Nephron progenitor cell (in vitro differentiated cells): ENCODE data around the gene ULBP3.
"Not testable (repeated sequence)": the region's sequence is repeated elsewhere in the genome, so short reads cannot be mapped to it uniquely, and the experiment has no call there.

Experiments used
- DNase-seq: peaks from one replicate; pipeline ENCODE4 v3.0.0; 2021
- H3K27ac Mint-ChIP-seq: 2 replicates; pipeline ENCODE4 v1.8.0; 2021; ENCODE audit warnings: mild to moderate bottlenecking, moderate library complexity, mixed read lengths
- H3K27me3 Mint-ChIP-seq: 2 replicates; pipeline ENCODE4 v1.8.0; 2021; ENCODE audit warnings: mild to moderate bottlenecking, low read depth, mixed read lengths; ENCODE audit not compliant: poor library complexity
- H3K36me3 Mint-ChIP-seq: 2 replicates; pipeline ENCODE4 v1.8.0; 2021; ENCODE audit warnings: low read depth, mixed read lengths
- H3K4me1 Mint-ChIP-seq: 2 replicates; pipeline ENCODE4 v1.8.0; 2021; ENCODE audit warnings: mixed read lengths
- H3K4me3 Mint-ChIP-seq: 2 replicates; pipeline ENCODE4 v1.8.0; 2021; ENCODE audit warnings: mild to moderate bottlenecking, moderate library complexity, mixed read lengths
- H3K9me3 Mint-ChIP-seq: 2 replicates; pipeline ENCODE4 v1.8.0; 2021; ENCODE audit warnings: mild to moderate bottlenecking, moderate library complexity, mixed read lengths
- TF ChIP-seq, protein P1 (sequence below): fragments of 200-600 bp; sonication (generic); IDR thresholded peaks from 2 replicates; pipeline ENCODE4 v1.5.0; 2021; ENCODE audit warnings: antibody characterized with exemption

The ULBP3 gene

DNA sequence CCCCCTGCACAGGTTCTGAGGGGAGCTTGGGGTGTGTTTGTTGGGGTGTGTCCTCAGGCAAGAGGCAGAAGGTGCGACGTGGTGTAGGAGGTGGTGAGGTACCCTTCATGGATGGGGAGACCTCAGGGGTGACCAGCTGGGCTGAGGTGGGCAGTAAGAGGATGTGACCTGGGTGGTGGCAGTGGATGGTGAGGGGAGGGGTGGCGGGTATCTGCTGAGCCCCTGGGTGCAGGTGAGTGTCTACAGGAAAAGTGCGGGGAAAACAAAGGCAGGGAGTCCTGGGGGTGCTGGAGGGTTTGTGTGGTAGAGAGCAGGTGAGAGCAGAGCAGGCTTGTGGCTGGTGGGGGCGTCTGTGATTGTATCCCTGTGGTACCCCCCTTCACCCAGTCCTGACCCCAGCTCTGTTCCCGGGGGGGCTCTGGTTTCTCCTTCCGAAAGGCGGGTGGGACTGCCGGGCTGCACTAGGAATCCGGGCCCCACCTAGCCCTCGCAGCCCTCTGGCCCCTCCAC is 44.2 kb downstream of the ULBP3 start:
- Mint-ChIP-seq H3K27ac (no peak overlapping the region), H3K36me3 (no peaks in the 10 kb centered on the region), H3K4me3 (no peak overlapping the region), H3K27me3 (peaks cover 79% of the 10 kb centered on the region), H3K9me3 (no peaks in the 10 kb centered on the region), H3K4me1 (peaks cover 3% of the 10 kb centered on the region)
- no peak for DNase-seq
- TF ChIP-seq, protein P1, sequence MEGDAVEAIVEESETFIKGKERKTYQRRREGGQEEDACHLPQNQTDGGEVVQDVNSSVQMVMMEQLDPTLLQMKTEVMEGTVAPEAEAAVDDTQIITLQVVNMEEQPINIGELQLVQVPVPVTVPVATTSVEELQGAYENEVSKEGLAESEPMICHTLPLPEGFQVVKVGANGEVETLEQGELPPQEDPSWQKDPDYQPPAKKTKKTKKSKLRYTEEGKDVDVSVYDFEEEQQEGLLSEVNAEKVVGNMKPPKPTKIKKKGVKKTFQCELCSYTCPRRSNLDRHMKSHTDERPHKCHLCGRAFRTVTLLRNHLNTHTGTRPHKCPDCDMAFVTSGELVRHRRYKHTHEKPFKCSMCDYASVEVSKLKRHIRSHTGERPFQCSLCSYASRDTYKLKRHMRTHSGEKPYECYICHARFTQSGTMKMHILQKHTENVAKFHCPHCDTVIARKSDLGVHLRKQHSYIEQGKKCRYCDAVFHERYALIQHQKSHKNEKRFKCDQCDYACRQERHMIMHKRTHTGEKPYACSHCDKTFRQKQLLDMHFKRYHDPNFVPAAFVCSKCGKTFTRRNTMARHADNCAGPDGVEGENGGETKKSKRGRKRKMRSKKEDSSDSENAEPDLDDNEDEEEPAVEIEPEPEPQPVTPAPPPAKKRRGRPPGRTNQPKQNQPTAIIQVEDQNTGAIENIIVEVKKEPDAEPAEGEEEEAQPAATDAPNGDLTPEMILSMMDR, result no peak

DNA sequence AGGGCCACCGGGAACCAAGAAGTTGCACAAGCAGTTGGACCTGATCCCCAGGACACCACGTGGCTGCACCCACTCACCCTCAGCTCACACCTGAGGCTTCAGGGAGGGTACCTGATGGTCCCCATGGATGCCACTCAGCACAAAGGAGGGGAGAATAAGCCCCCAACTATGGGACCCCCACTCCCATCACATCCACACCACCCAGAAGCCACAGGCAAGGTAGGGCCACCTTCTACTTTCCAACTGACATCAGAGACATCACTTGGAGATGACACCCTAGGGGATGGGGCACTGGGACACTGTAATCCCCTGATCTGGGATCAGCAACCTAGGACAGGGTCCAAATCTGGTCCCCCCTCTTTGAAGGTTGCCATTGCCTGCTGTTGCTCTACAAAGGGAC is 44.9 kb downstream of the ULBP3 start:
- H3K4me1 Mint-ChIP-seq, H3K4me3 Mint-ChIP-seq, H3K9me3 Mint-ChIP-seq, H3K36me3 Mint-ChIP-seq, H3K27ac Mint-ChIP-seq, DNase-seq: not testable (repeated sequence)
- peaks cover 79% of the 10 kb centered on the region for H3K27me3 Mint-ChIP-seq

DNA sequence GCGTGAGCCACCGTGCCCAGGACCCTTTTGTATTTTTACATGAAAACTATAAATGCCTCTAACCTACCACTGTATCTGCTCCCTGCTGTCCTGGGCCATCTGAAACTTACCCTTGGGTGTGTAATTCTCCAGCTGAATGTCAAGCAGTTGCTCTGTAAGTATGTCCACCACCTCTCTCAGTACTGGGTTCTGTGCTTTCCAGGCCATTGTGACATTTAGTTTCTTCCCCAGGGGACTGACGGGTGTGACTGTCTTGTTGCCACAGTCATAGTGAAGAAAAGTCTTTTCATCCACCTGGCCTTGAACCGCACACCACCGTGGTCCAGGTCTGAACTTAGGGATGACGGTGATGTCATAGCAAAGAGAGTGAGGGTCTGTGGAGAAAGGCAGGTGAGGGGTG is 47.1 kb downstream of the ULBP3 start:
- H3K36me3 Mint-ChIP-seq, H3K27ac Mint-ChIP-seq, DNase-seq, H3K4me1 Mint-ChIP-seq, H3K9me3 Mint-ChIP-seq, H3K4me3 Mint-ChIP-seq: not testable (repeated sequence)
- H3K27me3 Mint-ChIP-seq, result peaks cover 84% of the 10 kb centered on the region

DNA sequence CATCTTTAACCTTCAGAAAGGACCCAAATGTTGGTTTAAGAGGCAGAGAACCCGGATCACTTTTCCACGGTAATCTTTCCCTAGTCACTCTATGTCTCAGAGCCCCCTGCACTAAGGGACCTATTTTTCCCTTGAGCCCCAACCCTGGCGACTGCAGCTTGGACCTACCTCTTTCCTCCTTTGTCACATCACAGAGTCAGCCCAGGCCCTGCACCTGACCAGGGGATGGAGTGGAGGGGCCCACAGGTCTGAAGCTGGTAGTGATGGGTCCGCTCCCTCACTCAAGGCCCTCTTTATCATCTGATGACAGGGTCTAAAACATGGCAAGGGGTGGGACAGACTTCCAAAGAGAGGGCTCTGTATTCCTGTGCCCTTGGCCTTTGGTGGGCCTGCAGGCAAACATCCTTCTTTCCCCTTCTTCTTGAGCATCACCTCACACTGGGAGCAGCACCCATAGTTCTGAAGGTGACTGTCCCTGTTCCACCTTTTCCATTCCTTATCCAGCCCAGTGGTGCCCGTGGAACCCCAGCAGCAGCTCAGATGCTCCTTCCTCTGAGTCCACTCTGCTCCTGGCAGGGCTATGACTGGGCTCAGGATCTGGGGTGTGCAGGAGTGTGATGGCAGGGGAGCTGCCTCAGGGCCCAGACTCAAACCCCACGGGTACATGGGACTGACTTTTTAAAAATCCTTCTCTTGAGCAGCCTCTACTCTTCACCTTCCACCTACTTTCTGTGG is 49.9 kb downstream of the ULBP3 start:
- Mint-ChIP-seq H3K27ac (no peak overlapping the region), H3K4me1 (no peaks in the 10 kb centered on the region), H3K27me3 (peaks cover 83% of the 10 kb centered on the region), H3K36me3 (no peaks in the 10 kb centered on the region), H3K4me3 (no peak overlapping the region), H3K9me3 (no peaks in the 10 kb centered on the region)
- no peak for DNase-seq
- TF ChIP-seq, protein P1, result no peak

DNA sequence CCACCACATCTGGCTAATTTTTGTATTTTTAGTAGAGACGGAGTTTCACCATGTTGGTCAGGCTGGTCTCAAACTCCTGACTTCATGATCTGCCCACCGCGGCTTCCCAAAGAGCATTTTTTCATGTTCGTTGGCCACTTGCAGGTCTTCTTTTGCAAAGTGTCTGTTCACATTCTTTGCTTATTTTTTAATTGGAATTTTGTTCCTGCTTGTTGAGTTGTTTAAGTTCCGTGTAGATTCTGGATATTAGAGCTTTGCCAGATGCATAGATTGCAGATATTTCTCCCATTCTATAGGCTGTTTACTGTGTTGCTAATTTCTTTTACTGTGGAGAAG is 51.8 kb downstream of the ULBP3 start:
- not testable (repeated sequence) for H3K27ac Mint-ChIP-seq, H3K9me3 Mint-ChIP-seq, H3K4me3 Mint-ChIP-seq, H3K4me1 Mint-ChIP-seq, H3K36me3 Mint-ChIP-seq, DNase-seq
- TF ChIP-seq, protein P1, result peak; percentile 20
- H3K27me3 Mint-ChIP-seq, result peaks cover 91% of the 10 kb centered on the region

DNA sequence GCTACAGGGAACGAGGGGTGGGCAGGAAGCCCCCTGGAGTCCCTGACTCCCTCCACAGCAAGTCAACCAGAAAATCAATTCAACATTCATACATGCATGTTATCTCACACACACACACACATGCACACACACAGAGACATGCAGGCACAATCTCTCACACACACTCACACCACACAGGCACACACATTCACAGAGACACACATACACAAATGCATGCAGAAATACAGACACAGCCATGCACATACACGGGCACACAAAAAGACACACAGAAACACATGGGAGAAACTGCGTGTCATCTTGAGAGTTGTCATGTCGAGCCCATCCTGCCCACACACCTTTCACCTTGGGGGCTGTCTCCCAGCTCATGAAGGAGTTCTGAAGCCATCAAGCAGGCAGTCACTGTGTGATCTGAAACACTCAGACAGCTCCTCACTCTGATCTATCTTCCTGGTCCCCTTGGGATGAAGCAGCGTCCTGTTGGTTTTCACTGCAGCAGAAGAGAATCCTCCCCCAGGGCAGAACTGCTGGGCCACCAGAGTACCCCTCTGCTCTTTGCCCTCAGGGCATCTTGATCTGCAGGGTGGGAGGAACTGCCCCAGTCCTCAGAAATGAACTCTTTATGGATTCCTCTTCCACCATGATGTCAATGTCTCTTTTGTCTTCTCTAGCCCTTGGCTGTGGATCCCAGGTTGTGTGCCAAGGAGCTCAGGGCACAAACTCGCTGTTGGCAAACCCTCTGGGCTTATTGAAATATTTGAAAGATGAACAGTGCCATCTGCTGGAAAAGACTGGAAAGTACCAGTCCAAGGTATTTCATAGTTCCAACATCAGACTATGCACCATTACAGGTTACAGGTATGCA is 52.4 kb downstream of the ULBP3 start:
- DNase-seq, result peak; percentile 37
- Mint-ChIP-seq H3K36me3 (no peaks in the 10 kb centered on the region), H3K4me1 (no peaks in the 10 kb centered on the region), H3K27me3 (peaks cover 94% of the 10 kb centered on the region), H3K27ac (no peak overlapping the region), H3K4me3 (no peak overlapping the region), H3K9me3 (no peaks in the 10 kb centered on the region)
- TF ChIP-seq, protein P1, result peak; percentile 68

DNA sequence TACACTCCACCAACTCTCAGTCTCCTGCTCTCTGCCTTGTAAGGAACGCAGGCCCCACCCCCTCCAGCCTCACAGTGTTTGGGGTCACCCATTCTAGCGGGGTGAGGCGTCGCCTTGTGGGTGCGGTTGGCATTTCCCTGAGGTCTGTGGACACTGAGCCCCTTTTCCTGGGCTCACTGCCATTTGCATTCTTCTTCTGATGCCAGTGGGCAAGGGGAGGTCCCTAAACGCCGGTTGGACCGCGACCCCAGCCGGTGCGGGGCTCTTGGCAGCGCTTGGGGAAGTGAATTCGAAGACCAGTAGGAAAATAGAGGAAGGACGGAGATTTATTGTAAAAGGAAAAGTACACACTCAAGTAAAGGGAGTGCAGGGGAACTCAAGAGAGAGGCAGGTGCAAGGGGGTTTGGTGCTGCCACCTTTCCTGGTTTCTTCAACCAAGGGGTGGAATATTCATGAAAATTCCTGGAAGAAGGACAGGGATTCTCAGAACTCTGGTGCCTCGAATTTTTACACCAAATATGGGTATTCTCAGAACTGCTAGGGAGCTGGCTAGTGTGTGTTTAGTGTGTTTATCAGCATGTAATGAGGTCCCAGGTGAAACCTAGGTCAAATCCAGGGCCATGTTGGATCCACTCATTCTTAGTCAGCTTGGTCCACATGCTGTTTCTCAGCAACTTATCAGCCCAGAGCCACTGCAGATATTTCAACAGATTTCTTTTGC is 53.5 kb downstream of the ULBP3 start:
- peaks cover 94% of the 10 kb centered on the region for H3K27me3 Mint-ChIP-seq
- not testable (repeated sequence) for DNase-seq, H3K27ac Mint-ChIP-seq, H3K9me3 Mint-ChIP-seq, H3K4me3 Mint-ChIP-seq, H3K4me1 Mint-ChIP-seq, H3K36me3 Mint-ChIP-seq

DNA sequence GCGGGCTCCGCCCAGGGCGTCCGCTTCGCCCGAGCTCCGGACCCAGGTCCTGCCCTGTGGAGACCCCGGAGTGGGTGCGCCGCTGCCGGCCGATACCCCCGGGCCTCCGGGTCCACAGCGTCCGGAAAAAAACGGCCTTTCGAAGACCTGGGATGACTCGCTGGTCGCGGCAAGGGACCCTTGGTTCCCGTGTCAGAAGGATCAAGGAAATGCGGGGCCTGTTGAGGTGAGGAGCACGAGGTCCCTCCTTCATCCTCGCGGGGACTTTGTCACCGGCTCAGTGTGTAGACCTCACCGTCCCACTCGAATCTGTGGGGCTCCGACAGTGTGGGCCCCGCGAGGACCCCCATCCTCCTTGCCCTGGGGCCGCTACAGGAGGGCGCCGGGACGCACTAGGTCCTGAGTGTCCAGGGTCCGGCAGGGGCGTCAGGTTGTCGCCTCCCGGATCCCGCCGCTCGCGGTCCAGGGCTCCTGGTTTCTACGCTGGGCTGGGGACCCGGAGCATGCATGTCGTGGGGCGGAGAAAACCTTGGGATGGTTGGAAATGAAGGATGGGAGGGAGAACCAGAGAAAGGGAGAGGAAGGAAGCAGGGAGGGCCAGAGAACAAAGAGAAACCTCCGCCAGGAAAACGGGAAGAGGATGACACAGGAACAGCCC is 54.2 kb downstream of the ULBP3 start:
- not testable (repeated sequence) for H3K27ac Mint-ChIP-seq, DNase-seq, H3K4me1 Mint-ChIP-seq, H3K4me3 Mint-ChIP-seq, H3K9me3 Mint-ChIP-seq, H3K36me3 Mint-ChIP-seq
- H3K27me3 Mint-ChIP-seq, result peaks cover 98% of the 10 kb centered on the region

DNA sequence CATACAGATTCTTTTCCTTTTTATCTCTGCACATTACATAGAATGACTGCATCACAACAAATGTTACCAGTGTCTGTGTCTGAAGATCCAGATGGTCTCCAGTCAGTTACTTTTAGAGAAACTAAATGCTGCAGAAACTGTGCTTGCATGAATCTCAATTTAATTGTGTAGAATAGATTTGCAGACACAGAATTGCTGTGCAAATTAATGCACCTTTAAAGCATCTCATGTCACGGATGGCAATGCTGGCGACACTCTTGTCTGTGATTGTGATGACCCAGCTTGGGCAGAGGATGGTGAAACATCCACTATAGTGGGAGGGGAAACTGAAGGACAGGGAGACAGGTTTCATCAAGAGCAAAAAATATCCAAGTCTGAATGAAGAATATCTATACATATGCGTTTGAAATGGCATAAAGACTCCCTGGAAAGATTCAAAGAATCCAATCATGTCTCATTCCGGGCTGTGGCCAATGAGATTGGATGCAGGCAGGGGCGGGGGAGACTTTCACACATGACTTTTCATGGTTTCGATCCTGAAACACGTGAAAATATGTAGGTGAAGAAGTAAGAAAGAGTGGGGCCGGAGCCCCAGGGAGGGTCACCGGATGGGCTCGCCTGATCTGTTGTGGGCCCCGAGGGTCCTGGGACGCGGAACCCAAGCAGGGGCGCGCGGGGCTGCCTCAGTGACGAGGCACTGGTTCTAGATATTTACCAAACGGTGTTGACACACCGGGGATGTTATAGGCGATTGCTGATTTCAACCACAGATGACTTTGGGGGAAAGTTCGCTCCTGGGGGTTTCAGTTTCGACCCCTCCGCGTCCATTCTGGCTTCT is 54.9 kb downstream of the ULBP3 start:
- Mint-ChIP-seq H3K4me3 (peak overlapping the region; percentile 11), H3K27me3 (peaks cover 99% of the 10 kb centered on the region)
- not testable (repeated sequence) for DNase-seq, H3K4me1 Mint-ChIP-seq, H3K27ac Mint-ChIP-seq, H3K36me3 Mint-ChIP-seq, H3K9me3 Mint-ChIP-seq
